GM18873 (cell line): ENCODE data around the gene FSD2.
A peak's percentile ranks its signal among the peaks of the same experiment; 100 is the strongest.

ENCODE experiments used
- ATAC-seq: cut with Tn5 transposase; IDR thresholded peaks from one replicate; pipeline ENCODE4 v1.9.1; 2021; ENCODE audit warnings: mild to moderate bottlenecking, moderate library complexity, moderate number of reproducible peaks; ENCODE audit not compliant: unreplicated experiment, low FRiP score

FSD2 gene

GRCh38 chr15:82805994-82806406, at the start of gene FSD2:
FSD2 (minus strand) TSS chr15:82806069; CDS start chr15:82787390, 18,679 bp downstream.
- ATAC-seq = peak; percentile 47

GRCh38 chr15:82854554-82854953, 48.7 kb upstream of the FSD2 start:
- no peak for ATAC-seq

- ATAC-seq = no peak
These were observed 47.2 kb upstream of the FSD2 start for GRCh38 chr15:82852941-82853561.

GRCh38 chr15:82851981-82852511, 46.2 kb upstream of the FSD2 start:
- ATAC-seq = no peak

GRCh38 chr15:82851306-82851850, 45.5 kb upstream of the FSD2 start:
- ATAC-seq = no peak

- no peak for ATAC-seq
These were observed 44.9 kb upstream of the FSD2 start for GRCh38 chr15:82850731-82851130.

- ATAC-seq = no peak
These were observed 44.0 kb upstream of the FSD2 start for GRCh38 chr15:82849556-82850512.

GRCh38 chr15:82848241-82848993, 42.5 kb upstream of the FSD2 start:
- no peak for ATAC-seq

GRCh38 chr15:82847703-82848102, 41.8 kb upstream of the FSD2 start:
- ATAC-seq = no peak

GRCh38 chr15:82846621-82847020, 40.8 kb upstream of the FSD2 start:
- ATAC-seq = no peak

GRCh38 chr15:82845686-82846085, 39.8 kb upstream of the FSD2 start:
- no peak for ATAC-seq

GRCh38 chr15:82843566-82843965, 37.7 kb upstream of the FSD2 start:
- no peak for ATAC-seq

- no peak for ATAC-seq
These were observed 34.3 kb upstream of the FSD2 start for GRCh38 chr15:82840166-82840565.

- no peak for ATAC-seq
These were observed 33.3 kb upstream of the FSD2 start for GRCh38 chr15:82839136-82839535.

- no peak for ATAC-seq
These were observed 32.3 kb upstream of the FSD2 start for GRCh38 chr15:82838096-82838735.

GRCh38 chr15:82835391-82835917, 29.6 kb upstream of the FSD2 start:
- no peak for ATAC-seq

- no peak for ATAC-seq
These were observed 27.5 kb upstream of the FSD2 start for GRCh38 chr15:82833362-82833682.

- peak; percentile 70 for ATAC-seq
These were observed 26.9 kb upstream of the FSD2 start for GRCh38 chr15:82832601-82833361.
